ENCODE data around the gene PTPRC.

PTPRC gene

DNA sequence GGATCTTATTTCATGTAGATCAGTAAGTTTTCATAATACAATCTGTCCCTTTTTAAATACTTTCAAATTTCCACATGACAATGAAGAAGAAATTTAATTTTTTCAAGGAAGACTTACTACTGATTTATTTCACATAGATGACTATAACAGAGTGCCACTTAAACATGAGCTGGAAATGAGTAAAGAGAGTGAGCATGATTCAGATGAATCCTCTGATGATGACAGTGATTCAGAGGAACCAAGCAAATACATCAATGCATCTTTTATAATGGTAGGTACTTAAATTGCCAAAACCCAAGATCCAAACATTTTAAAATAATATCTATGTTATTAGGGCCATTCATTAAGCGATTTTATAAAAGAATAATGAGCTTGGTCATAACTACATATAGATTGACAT, 110.4 kb downstream of the PTPRC start:
- Histone ChIP-seq H3K9ac (ENCODE audit: low read length in 5 of 5) (no peak overlapping the region), H3K4me3 (ENCODE audit: low read depth in 1 of 5, low read length in 5 of 5) (no peak overlapping the region), H3K9me3 (ENCODE audit: control insufficient read depth in 5 of 5, low read length in 5 of 5) (no peaks in the 10 kb centered on the region), H3K4me1 (ENCODE audit: control insufficient read depth in 5 of 5, insufficient read depth in 5 of 5, low read length in 5 of 5) (no peaks in the 10 kb centered on the region), H3K27me3 (ENCODE audit: control insufficient read depth in 5 of 5, insufficient read depth in 4 of 5, low read length in 5 of 5) (no peaks in the 10 kb centered on the region), H3K36me3 (ENCODE audit: control insufficient read depth in 5 of 5, insufficient read depth in 5 of 5, low read length in 5 of 5) (peaks cover 0 to 5% (median 0%) of the 10 kb centered on the region in 5 donors), H3K27ac (ENCODE audit: low read depth, low read length) (no peak overlapping the region)

DNA sequence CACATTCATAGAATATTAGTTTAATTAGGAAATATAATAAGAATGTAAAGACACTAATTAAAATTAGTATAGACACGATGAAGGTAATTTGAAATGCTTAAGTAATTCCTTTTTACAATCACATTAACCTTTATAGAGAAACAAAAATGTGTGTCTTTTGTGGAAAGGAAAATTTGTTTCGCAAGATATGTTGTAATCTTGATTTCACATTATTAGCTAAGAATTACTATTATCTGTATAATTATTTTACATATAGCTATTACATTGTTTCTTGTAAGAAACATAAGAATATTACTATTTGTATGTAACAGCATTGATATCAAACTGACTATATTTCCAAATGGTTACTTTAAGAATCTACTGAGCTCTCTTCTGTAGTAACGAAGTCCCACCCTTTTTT, 111.2 kb downstream of the PTPRC start:
- Histone ChIP-seq H3K4me1 (ENCODE audit: control insufficient read depth in 5 of 5, insufficient read depth in 5 of 5, low read length in 5 of 5) (no peaks in the 10 kb centered on the region), H3K9ac (ENCODE audit: low read length in 5 of 5) (no peak overlapping the region), H3K27me3 (ENCODE audit: control insufficient read depth in 5 of 5, insufficient read depth in 4 of 5, low read length in 5 of 5) (no peaks in the 10 kb centered on the region), H3K4me3 (ENCODE audit: low read depth in 1 of 5, low read length in 5 of 5) (no peak overlapping the region), H3K27ac (ENCODE audit: low read depth, low read length) (no peak overlapping the region), H3K36me3 (ENCODE audit: control insufficient read depth in 5 of 5, insufficient read depth in 5 of 5, low read length in 5 of 5) (peaks cover 0 to 3% (median 0%) of the 10 kb centered on the region in 5 donors), H3K9me3 (ENCODE audit: control insufficient read depth in 5 of 5, low read length in 5 of 5) (no peaks in the 10 kb centered on the region)

GRCh38 chr1:198751741-198752140, 112.9 kb downstream of the PTPRC start:
- Histone ChIP-seq H3K4me3 (ENCODE audit: low read depth in 1 of 5, low read length in 5 of 5) (no peak overlapping the region), H3K9me3 (ENCODE audit: control insufficient read depth in 5 of 5, low read length in 5 of 5) (no peaks in the 10 kb centered on the region), H3K9ac (ENCODE audit: low read length in 5 of 5) (no peak overlapping the region), H3K27me3 (ENCODE audit: control insufficient read depth in 5 of 5, insufficient read depth in 4 of 5, low read length in 5 of 5) (no peaks in the 10 kb centered on the region), H3K27ac (ENCODE audit: low read depth, low read length) (no peak overlapping the region), H3K4me1 (ENCODE audit: control insufficient read depth in 5 of 5, insufficient read depth in 5 of 5, low read length in 5 of 5) (no peaks in the 10 kb centered on the region), H3K36me3 (ENCODE audit: control insufficient read depth in 5 of 5, insufficient read depth in 5 of 5, low read length in 5 of 5) (peaks cover 0 to 3% (median 0%) of the 10 kb centered on the region in 5 donors)

- Histone ChIP-seq H3K27ac (ENCODE audit: low read depth, low read length) (no peak overlapping the region), H3K4me1 (ENCODE audit: control insufficient read depth in 5 of 5, insufficient read depth in 5 of 5, low read length in 5 of 5) (no peaks in the 10 kb centered on the region), H3K9ac (ENCODE audit: low read length in 5 of 5) (no peak overlapping the region), H3K4me3 (ENCODE audit: low read depth in 1 of 5, low read length in 5 of 5) (no peak overlapping the region), H3K9me3 (ENCODE audit: control insufficient read depth in 5 of 5, low read length in 5 of 5) (no peaks in the 10 kb centered on the region), H3K36me3 (ENCODE audit: control insufficient read depth in 5 of 5, insufficient read depth in 5 of 5, low read length in 5 of 5) (peaks cover 0 to 3% (median 0%) of the 10 kb centered on the region in 5 donors), H3K27me3 (ENCODE audit: control insufficient read depth in 5 of 5, insufficient read depth in 4 of 5, low read length in 5 of 5) (no peaks in the 10 kb centered on the region)
These were observed 115.8 kb downstream of the PTPRC start for GRCh38 chr1:198754670-198755069.

- Histone ChIP-seq H3K27ac (ENCODE audit: low read depth, low read length) (no peak overlapping the region), H3K9ac (ENCODE audit: low read length in 5 of 5) (no peak overlapping the region), H3K9me3 (ENCODE audit: control insufficient read depth in 5 of 5, low read length in 5 of 5) (no peaks in the 10 kb centered on the region), H3K27me3 (ENCODE audit: control insufficient read depth in 5 of 5, insufficient read depth in 4 of 5, low read length in 5 of 5) (no peaks in the 10 kb centered on the region), H3K4me3 (ENCODE audit: low read depth in 1 of 5, low read length in 5 of 5) (no peak overlapping the region), H3K4me1 (ENCODE audit: control insufficient read depth in 5 of 5, insufficient read depth in 5 of 5, low read length in 5 of 5) (no peaks in the 10 kb centered on the region), H3K36me3 (ENCODE audit: control insufficient read depth in 5 of 5, insufficient read depth in 5 of 5, low read length in 5 of 5) (peaks cover 0 to 3% (median 0%) of the 10 kb centered on the region in 5 donors)
These were observed 116.9 kb downstream of the PTPRC start for GRCh38 chr1:198755715-198756114.

GRCh38 chr1:198756470-198756869, 117.6 kb downstream of the PTPRC start:
- H3K4me1 ChIP-seq (ENCODE audit: control insufficient read depth in 5 of 5, insufficient read depth in 5 of 5, low read length in 5 of 5), result no peaks in the 10 kb centered on the region
- H3K36me3 ChIP-seq (ENCODE audit: control insufficient read depth in 5 of 5, insufficient read depth in 5 of 5, low read length in 5 of 5), result peaks cover 0 to 3% (median 0%) of the 10 kb centered on the region in 5 donors
- no peaks in the 10 kb centered on the region for H3K27me3 ChIP-seq (ENCODE audit: control insufficient read depth in 5 of 5, insufficient read depth in 4 of 5, low read length in 5 of 5)
- no peak overlapping the region for H3K4me3 ChIP-seq (ENCODE audit: low read depth in 1 of 5, low read length in 5 of 5)
- no peaks in the 10 kb centered on the region for H3K9me3 ChIP-seq (ENCODE audit: control insufficient read depth in 5 of 5, low read length in 5 of 5)
- no peak overlapping the region for H3K9ac ChIP-seq (ENCODE audit: low read length in 5 of 5)
- H3K27ac ChIP-seq (ENCODE audit: low read depth, low read length), result no peak overlapping the region

- no peak overlapping the region for H3K4me3 ChIP-seq (ENCODE audit: low read depth in 1 of 5, low read length in 5 of 5)
- H3K27ac ChIP-seq (ENCODE audit: low read depth, low read length), result no peak overlapping the region
- H3K9me3 ChIP-seq (ENCODE audit: control insufficient read depth in 5 of 5, low read length in 5 of 5), result no peaks in the 10 kb centered on the region
- H3K9ac ChIP-seq (ENCODE audit: low read length in 5 of 5), result no peak overlapping the region
- no peaks in the 10 kb centered on the region for H3K36me3 ChIP-seq (ENCODE audit: control insufficient read depth in 5 of 5, insufficient read depth in 5 of 5, low read length in 5 of 5)
- no peaks in the 10 kb centered on the region for H3K27me3 ChIP-seq (ENCODE audit: control insufficient read depth in 5 of 5, insufficient read depth in 4 of 5, low read length in 5 of 5)
- H3K4me1 ChIP-seq (ENCODE audit: control insufficient read depth in 5 of 5, insufficient read depth in 5 of 5, low read length in 5 of 5), result peaks cover 0 to 8% (median 0%) of the 10 kb centered on the region in 5 donors
These were observed 123.2 kb downstream of the PTPRC start for GRCh38 chr1:198761859-198762616.

DNA sequence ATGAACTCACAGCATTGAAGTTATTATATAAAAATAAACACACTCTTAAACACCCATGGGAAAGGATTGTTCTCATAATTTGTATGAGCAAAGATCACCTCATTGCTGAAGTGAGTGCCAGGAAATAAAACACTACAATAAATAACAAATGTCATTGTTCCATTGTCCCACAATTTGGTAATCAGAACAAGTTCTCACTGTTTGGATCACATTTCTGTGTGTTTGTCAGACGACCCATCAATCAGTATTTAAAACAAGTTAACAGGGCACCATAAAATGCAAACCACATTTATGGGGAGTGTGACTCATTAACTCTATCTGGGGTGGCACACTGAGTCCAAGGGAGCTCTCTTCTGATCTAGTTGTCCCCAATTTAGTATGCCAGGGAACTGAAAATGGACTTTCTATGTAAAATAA, 124.5 kb downstream of the PTPRC start:
- Histone ChIP-seq H3K9me3 (ENCODE audit: control insufficient read depth in 5 of 5, low read length in 5 of 5) (no peaks in the 10 kb centered on the region), H3K4me1 (ENCODE audit: control insufficient read depth in 5 of 5, insufficient read depth in 5 of 5, low read length in 5 of 5) (peaks cover 0 to 8% (median 0%) of the 10 kb centered on the region in 5 donors), H3K4me3 (ENCODE audit: low read depth in 1 of 5, low read length in 5 of 5) (no peak overlapping the region), H3K27ac (ENCODE audit: low read depth, low read length) (no peak overlapping the region), H3K27me3 (ENCODE audit: control insufficient read depth in 5 of 5, insufficient read depth in 4 of 5, low read length in 5 of 5) (no peaks in the 10 kb centered on the region), H3K36me3 (ENCODE audit: control insufficient read depth in 5 of 5, insufficient read depth in 5 of 5, low read length in 5 of 5) (no peaks in the 10 kb centered on the region), H3K9ac (ENCODE audit: low read length in 5 of 5) (no peak overlapping the region)

GRCh38 chr1:198764748-198765147, 125.9 kb downstream of the PTPRC start:
- Histone ChIP-seq H3K27ac (ENCODE audit: low read depth, low read length) (no peak overlapping the region), H3K4me1 (ENCODE audit: control insufficient read depth in 5 of 5, insufficient read depth in 5 of 5, low read length in 5 of 5) (peaks cover 0 to 8% (median 0%) of the 10 kb centered on the region in 5 donors), H3K9ac (ENCODE audit: low read length in 5 of 5) (no peak overlapping the region), H3K36me3 (ENCODE audit: control insufficient read depth in 5 of 5, insufficient read depth in 5 of 5, low read length in 5 of 5) (no peaks in the 10 kb centered on the region), H3K4me3 (ENCODE audit: low read depth in 1 of 5, low read length in 5 of 5) (no peak overlapping the region), H3K9me3 (ENCODE audit: control insufficient read depth in 5 of 5, low read length in 5 of 5) (no peaks in the 10 kb centered on the region), H3K27me3 (ENCODE audit: control insufficient read depth in 5 of 5, insufficient read depth in 4 of 5, low read length in 5 of 5) (no peaks in the 10 kb centered on the region)

DNA sequence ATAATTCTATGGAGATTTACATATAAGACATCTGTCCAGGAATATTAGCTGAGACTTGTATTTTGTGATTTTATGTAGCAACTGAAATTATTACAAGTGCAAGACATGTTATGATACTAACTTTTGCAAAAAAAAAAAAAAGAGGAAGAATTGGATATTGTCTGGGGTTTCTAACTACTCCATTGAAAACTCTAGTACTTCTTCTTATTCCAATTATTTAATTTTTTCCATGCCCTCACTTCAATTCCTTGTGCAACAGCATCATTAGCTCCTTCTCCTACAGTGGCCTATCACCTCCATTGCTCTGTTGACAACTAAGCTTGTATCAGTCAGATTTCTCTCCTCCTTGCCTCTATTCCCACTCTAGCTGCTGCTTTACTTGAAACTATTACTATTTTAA, 126.6 kb downstream of the PTPRC start:
- H3K27ac ChIP-seq (ENCODE audit: low read depth, low read length), result no peak overlapping the region
- no peak overlapping the region for H3K4me3 ChIP-seq (ENCODE audit: low read depth in 1 of 5, low read length in 5 of 5)
- no peak overlapping the region for H3K9ac ChIP-seq (ENCODE audit: low read length in 5 of 5)
- H3K36me3 ChIP-seq (ENCODE audit: control insufficient read depth in 5 of 5, insufficient read depth in 5 of 5, low read length in 5 of 5), result no peaks in the 10 kb centered on the region
- H3K4me1 ChIP-seq (ENCODE audit: control insufficient read depth in 5 of 5, insufficient read depth in 5 of 5, low read length in 5 of 5), result peaks cover 0 to 8% (median 0%) of the 10 kb centered on the region in 5 donors
- no peaks in the 10 kb centered on the region for H3K9me3 ChIP-seq (ENCODE audit: control insufficient read depth in 5 of 5, low read length in 5 of 5)
- no peaks in the 10 kb centered on the region for H3K27me3 ChIP-seq (ENCODE audit: control insufficient read depth in 5 of 5, insufficient read depth in 4 of 5, low read length in 5 of 5)

All from subcutaneous abdominal adipose tissue (tissue), 5 donors.